ENCODE data around the gene HOXC6.

HOXC6 gene

DNA sequence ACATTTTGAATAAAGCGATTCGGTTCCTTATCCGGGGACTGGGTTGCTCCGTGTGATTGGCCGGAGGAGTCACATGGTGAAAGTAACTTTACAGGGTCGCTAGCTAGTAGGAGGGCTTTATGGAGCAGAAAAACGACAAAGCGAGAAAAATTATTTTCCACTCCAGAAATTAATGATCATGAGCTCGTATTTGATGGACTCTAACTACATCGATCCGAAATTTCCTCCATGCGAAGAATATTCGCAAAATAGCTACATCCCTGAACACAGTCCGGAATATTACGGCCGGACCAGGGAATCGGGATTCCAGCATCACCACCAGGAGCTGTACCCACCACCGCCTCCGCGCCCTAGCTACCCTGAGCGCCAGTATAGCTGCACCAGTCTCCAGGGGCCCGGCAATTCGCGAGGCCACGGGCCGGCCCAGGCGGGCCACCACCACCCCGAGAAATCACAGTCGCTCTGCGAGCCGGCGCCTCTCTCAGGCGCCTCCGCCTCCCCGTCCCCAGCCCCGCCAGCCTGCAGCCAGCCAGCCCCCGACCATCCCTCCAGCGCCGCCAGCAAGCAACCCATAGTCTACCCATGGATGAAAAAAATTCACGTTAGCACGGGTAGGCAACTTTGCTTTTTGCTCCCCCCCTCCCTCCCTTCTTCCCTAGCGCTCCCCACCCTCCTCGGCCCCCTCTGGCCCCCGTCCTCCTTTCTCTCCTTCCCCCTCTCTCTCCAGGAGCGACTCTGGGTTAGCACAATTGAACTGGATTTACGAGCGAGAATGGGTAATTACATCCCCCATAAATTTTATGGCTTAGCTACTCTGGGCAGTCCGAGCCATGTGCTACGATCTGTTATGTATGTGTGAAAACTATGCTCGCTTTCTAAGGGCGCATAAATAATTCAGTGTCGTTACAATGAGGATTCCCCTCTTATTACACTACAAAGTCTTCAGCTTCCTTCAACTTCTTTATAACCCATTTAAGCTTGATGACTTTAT, 25.8 kb downstream of the HOXC6 start, which contains the start of gene HOXC4:
HOXC4 (plus strand) TSS at position 85 of the 991 bp plus-strand sequence; CDS start at position 173, 88 bp downstream.
- peaks cover 2 to 28% (median 23%) of the 10 kb centered on the region in 5 donors for H3K4me1 ChIP-seq (ENCODE audit: control insufficient read depth in 5 of 5, insufficient read depth in 5 of 5, low read length in 5 of 5)
- peaks cover 0 to 25% (median 8%) of the 10 kb centered on the region in 5 donors for H3K27me3 ChIP-seq (ENCODE audit: control insufficient read depth in 5 of 5, insufficient read depth in 4 of 5, low read length in 5 of 5)
- H3K4me3 ChIP-seq (ENCODE audit: low read depth in 1 of 5, low read length in 5 of 5), result peak within 1 kb of the TSS; percentile 29 to 49 (median 42)
- no peaks in the 10 kb centered on the region for H3K36me3 ChIP-seq (ENCODE audit: control insufficient read depth in 5 of 5, insufficient read depth in 5 of 5, low read length in 5 of 5)
- no peak within 1 kb of the TSS for H3K27ac ChIP-seq (ENCODE audit: low read depth, low read length)
- H3K9ac ChIP-seq (ENCODE audit: low read length in 5 of 5), result peak within 1 kb of the TSS in 1 of 5 donors; percentile 2
- H3K9me3 ChIP-seq (ENCODE audit: control insufficient read depth in 5 of 5, low read length in 5 of 5), result no peaks in the 10 kb centered on the region

DNA sequence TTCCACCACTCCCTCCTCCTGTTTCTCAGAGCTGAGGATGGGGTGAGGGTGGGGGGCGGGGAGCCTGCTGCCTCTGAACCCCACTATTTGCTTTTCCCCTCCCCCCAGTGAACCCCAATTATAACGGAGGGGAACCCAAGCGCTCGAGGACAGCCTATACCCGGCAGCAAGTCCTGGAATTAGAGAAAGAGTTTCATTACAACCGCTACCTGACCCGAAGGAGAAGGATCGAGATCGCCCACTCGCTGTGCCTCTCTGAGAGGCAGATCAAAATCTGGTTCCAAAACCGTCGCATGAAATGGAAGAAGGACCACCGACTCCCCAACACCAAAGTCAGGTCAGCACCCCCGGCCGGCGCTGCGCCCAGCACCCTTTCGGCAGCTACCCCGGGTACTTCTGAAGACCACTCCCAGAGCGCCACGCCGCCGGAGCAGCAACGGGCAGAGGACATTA, 26.5 kb downstream of the HOXC6 start:
- Histone ChIP-seq H3K36me3 (ENCODE audit: control insufficient read depth in 5 of 5, insufficient read depth in 5 of 5, low read length in 5 of 5) (no peaks in the 10 kb centered on the region), H3K27ac (ENCODE audit: low read depth, low read length) (no peak overlapping the region), H3K27me3 (ENCODE audit: control insufficient read depth in 5 of 5, insufficient read depth in 4 of 5, low read length in 5 of 5) (peaks cover 0 to 27% (median 8%) of the 10 kb centered on the region in 5 donors), H3K9me3 (ENCODE audit: control insufficient read depth in 5 of 5, low read length in 5 of 5) (no peaks in the 10 kb centered on the region), H3K4me1 (ENCODE audit: control insufficient read depth in 5 of 5, insufficient read depth in 5 of 5, low read length in 5 of 5) (peaks cover 2 to 28% (median 23%) of the 10 kb centered on the region in 5 donors), H3K4me3 (ENCODE audit: low read depth in 1 of 5, low read length in 5 of 5) (no peak overlapping the region), H3K9ac (ENCODE audit: low read length in 5 of 5) (no peak overlapping the region)

DNA sequence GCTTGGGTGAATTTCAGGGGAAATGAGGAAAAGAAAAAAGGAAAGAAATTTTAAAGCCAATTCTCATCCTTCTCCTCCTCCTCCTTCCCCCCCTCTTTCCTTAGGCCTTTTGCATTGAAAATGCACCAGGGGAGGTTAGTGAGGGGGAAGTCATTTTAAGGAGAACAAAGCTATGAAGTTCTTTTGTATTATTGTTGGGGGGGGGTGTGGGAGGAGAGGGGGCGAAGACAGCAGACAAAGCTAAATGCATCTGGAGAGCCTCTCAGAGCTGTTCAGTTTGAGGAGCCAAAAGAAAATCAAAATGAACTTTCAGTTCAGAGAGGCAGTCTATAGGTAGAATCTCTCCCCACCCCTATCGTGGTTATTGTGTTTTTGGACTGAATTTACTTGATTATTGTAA, 27.3 kb downstream of the HOXC6 start:
- H3K36me3 ChIP-seq (ENCODE audit: control insufficient read depth in 5 of 5, insufficient read depth in 5 of 5, low read length in 5 of 5), result no peaks in the 10 kb centered on the region
- peaks cover 2 to 20% (median 19%) of the 10 kb centered on the region in 5 donors for H3K4me1 ChIP-seq (ENCODE audit: control insufficient read depth in 5 of 5, insufficient read depth in 5 of 5, low read length in 5 of 5)
- H3K27ac ChIP-seq (ENCODE audit: low read depth, low read length), result no peak overlapping the region
- H3K9me3 ChIP-seq (ENCODE audit: control insufficient read depth in 5 of 5, low read length in 5 of 5), result no peaks in the 10 kb centered on the region
- peaks cover 0 to 29% (median 12%) of the 10 kb centered on the region in 5 donors for H3K27me3 ChIP-seq (ENCODE audit: control insufficient read depth in 5 of 5, insufficient read depth in 4 of 5, low read length in 5 of 5)
- H3K9ac ChIP-seq (ENCODE audit: low read length in 5 of 5), result no peak overlapping the region
- H3K4me3 ChIP-seq (ENCODE audit: low read depth in 1 of 5, low read length in 5 of 5), result no peak overlapping the region

DNA sequence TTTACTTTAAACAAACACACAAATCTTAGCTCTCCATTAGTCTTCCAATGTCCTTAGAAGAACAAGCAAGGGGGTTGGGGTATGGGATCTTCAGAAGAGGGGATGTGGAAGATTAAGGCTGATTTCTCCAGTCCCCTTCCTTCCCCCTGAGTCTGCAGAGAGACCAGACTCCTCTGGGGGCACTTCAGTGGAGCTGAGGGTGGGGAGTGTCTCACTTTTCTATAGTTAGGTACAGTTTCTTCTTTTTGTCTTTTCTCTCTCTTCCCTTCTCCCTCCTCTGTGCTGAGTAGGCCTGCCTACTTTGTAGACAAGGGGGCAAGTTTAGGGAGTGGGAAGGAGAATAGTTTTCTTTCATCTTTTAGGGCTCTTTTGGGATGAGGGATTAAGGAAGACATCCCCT, 27.9 kb downstream of the HOXC6 start:
- no peak overlapping the region for H3K27ac ChIP-seq (ENCODE audit: low read depth, low read length)
- H3K9ac ChIP-seq (ENCODE audit: low read length in 5 of 5), result no peak overlapping the region
- peaks cover 2 to 20% (median 17%) of the 10 kb centered on the region in 5 donors for H3K4me1 ChIP-seq (ENCODE audit: control insufficient read depth in 5 of 5, insufficient read depth in 5 of 5, low read length in 5 of 5)
- H3K4me3 ChIP-seq (ENCODE audit: low read depth in 1 of 5, low read length in 5 of 5), result no peak overlapping the region
- H3K9me3 ChIP-seq (ENCODE audit: control insufficient read depth in 5 of 5, low read length in 5 of 5), result no peaks in the 10 kb centered on the region
- H3K27me3 ChIP-seq (ENCODE audit: control insufficient read depth in 5 of 5, insufficient read depth in 4 of 5, low read length in 5 of 5), result peaks cover 0 to 26% (median 14%) of the 10 kb centered on the region in 5 donors
- H3K36me3 ChIP-seq (ENCODE audit: control insufficient read depth in 5 of 5, insufficient read depth in 5 of 5, low read length in 5 of 5), result no peaks in the 10 kb centered on the region

DNA sequence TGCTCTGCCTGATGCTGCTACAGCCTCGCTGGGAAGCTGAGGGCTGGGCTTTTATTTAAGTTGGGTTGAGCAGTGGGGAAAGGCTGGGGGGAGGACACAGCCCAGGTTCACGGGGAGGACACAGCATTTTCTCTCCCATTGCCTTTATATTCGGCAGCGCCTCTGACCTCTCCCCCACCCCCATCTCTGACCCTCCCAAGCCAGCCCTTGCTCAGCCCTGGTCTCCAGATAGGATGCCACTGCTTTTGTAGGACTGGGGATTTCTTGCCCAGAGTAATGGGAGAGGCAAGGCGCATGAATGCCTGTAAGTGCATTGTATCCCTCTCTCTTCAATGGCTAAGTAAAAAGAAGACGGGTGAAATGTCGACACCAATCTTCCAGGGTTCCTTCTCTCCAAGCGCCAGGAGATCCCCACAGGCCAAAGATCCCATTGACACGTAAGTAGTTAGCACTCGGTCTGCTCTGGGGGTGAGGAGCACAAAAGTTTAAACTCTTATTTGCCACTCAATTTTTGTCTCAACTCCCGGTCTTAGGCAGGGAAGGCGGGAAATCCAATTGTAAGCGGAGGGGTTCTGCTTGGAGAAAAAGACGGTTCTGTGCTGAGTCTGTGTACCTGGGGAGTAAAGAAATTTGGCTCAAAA, 30.0 kb downstream of the HOXC6 start:
- Histone ChIP-seq H3K4me3 (ENCODE audit: low read depth in 1 of 5, low read length in 5 of 5) (no peak overlapping the region), H3K9me3 (ENCODE audit: control insufficient read depth in 5 of 5, low read length in 5 of 5) (no peaks in the 10 kb centered on the region), H3K36me3 (ENCODE audit: control insufficient read depth in 5 of 5, insufficient read depth in 5 of 5, low read length in 5 of 5) (no peaks in the 10 kb centered on the region), H3K27me3 (ENCODE audit: control insufficient read depth in 5 of 5, insufficient read depth in 4 of 5, low read length in 5 of 5) (peaks cover 0 to 24% (median 12%) of the 10 kb centered on the region in 5 donors), H3K4me1 (ENCODE audit: control insufficient read depth in 5 of 5, insufficient read depth in 5 of 5, low read length in 5 of 5) (peaks cover 0 to 2% (median 1%) of the 10 kb centered on the region in 5 donors), H3K27ac (ENCODE audit: low read depth, low read length) (no peak overlapping the region), H3K9ac (ENCODE audit: low read length in 5 of 5) (no peak overlapping the region)

DNA sequence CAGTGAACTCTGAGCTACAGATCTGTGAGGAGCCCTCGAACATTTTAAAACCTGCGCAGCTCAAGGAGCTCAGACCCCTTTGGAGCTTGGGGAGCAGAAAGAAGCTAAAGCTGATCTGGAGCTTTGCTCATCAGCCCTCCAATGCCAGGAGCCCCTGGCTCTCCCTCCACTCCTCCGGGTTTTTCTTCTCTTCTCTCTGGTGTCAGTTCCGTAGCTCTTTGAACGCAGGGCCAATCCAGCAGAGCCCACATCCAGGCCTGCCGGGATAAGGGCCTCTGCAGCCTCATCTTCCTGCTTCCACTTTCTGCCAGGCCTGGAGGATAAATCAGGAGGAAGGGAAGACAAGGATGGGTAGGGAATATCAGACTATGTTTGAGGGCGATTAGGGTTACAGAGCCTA, 31.4 kb downstream of the HOXC6 start:
- Histone ChIP-seq H3K27me3 (ENCODE audit: control insufficient read depth in 5 of 5, insufficient read depth in 4 of 5, low read length in 5 of 5) (peaks cover 0 to 25% (median 10%) of the 10 kb centered on the region in 5 donors), H3K27ac (ENCODE audit: low read depth, low read length) (no peak overlapping the region), H3K4me1 (ENCODE audit: control insufficient read depth in 5 of 5, insufficient read depth in 5 of 5, low read length in 5 of 5) (no peaks in the 10 kb centered on the region), H3K36me3 (ENCODE audit: control insufficient read depth in 5 of 5, insufficient read depth in 5 of 5, low read length in 5 of 5) (no peaks in the 10 kb centered on the region), H3K9ac (ENCODE audit: low read length in 5 of 5) (no peak overlapping the region), H3K9me3 (ENCODE audit: control insufficient read depth in 5 of 5, low read length in 5 of 5) (no peaks in the 10 kb centered on the region), H3K4me3 (ENCODE audit: low read depth in 1 of 5, low read length in 5 of 5) (no peak overlapping the region)

DNA sequence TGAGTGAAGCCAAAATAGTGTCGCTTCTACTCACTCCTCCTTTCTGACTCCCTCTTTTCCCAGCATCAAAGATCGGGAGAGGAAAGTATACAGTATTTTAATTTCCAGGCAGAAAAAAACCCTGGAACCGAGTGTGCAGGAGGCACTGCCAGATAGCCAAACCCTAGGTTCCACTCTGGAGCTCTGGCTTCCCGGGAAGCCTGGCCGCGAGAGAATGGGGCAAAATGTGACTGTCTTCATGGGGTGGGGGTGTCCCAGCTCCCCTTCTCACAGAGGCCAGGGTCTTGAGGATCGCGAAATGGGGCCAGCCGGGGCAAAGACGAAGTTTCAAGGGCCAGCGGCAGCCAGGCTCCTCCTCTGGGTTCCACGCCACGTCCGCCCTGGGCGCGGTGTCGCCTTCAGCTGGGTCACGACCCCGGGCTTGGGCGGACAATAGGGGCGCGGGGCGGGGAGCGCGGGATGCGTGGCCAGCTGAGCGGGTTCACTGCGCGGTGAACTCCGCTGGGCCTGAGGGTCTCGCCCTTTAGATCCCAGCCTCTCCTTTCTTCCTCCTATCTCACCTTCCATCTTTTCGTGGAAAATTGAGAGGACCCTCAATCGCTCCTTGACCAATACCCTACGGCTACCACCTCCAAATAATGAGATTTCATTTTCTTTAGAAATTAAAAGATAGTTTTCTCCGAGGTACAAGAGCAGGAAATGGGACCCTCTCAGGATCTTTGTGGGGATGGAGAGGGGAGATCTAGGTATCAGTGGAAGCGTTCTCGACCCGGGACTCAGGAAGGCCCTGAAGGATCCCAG, 32.1 kb downstream of the HOXC6 start:
- Histone ChIP-seq H3K9me3 (ENCODE audit: control insufficient read depth in 5 of 5, low read length in 5 of 5) (no peaks in the 10 kb centered on the region), H3K9ac (ENCODE audit: low read length in 5 of 5) (no peak overlapping the region), H3K4me1 (ENCODE audit: control insufficient read depth in 5 of 5, insufficient read depth in 5 of 5, low read length in 5 of 5) (no peaks in the 10 kb centered on the region), H3K27me3 (ENCODE audit: control insufficient read depth in 5 of 5, insufficient read depth in 4 of 5, low read length in 5 of 5) (peaks cover 0 to 23% (median 9%) of the 10 kb centered on the region in 5 donors), H3K36me3 (ENCODE audit: control insufficient read depth in 5 of 5, insufficient read depth in 5 of 5, low read length in 5 of 5) (no peaks in the 10 kb centered on the region), H3K27ac (ENCODE audit: low read depth, low read length) (no peak overlapping the region), H3K4me3 (ENCODE audit: low read depth in 1 of 5, low read length in 5 of 5) (no peak overlapping the region)

DNA sequence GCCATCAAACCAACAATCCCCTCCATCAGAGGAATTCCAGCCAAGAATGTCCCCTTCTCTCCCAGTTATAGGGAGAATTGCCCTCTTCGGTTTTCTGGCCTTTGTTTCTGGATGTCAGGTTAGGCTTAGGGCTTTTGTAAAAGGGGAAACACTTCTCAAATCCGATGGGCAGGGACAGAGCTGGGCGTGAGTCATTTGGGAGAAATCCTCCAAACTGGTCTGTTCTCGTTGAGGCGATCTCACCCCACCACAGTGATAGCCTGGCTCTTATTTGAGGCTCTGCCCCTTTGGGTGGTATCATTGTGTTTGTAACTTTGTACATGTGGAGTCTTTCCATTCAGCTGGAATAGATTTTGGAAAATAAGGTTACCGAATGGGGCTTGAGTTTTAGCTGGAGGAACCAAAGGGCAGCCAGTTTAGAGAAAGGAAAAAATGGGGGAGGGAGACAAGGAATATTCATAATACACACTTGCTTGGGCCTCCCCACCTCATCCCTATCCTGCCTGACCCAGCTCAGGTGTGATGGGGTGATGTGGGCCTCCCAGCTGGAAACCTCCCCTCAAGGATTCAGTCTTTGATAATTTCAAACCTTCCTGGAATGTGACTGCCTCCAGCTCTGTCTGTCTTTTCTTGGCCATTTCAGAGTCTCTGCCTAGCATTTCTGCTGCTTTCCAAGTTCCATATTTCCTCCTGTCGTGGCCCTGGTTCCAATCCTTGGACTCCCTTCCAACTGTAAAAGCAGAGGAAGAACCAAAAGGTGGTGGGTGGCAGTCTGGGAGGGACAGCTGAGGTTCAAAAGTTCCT, 32.9 kb downstream of the HOXC6 start:
- H3K27me3 ChIP-seq (ENCODE audit: control insufficient read depth in 5 of 5, insufficient read depth in 4 of 5, low read length in 5 of 5), result peaks cover 0 to 24% (median 9%) of the 10 kb centered on the region in 5 donors

DNA sequence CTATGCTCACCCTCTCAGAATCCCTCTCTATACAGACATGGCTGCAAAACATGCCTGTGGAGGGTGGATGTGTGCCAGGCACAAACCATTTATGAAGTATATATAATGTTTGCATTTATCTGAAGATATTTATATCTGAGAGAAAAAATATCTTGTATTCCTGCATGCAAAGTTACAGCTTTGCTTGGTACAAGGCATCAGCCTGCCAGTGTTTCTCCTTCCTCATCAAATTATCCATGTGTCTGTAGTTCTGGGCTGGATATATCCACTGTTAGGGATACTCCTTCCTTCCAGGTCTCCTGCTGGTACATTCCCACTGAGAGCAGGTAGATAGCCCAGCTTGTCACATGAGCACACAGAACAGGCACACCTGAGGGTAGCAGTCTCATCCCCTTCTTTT, 37.4 kb downstream of the HOXC6 start:
- Histone ChIP-seq H3K9me3 (ENCODE audit: control insufficient read depth in 5 of 5, low read length in 5 of 5) (no peaks in the 10 kb centered on the region), H3K4me1 (ENCODE audit: control insufficient read depth in 5 of 5, insufficient read depth in 5 of 5, low read length in 5 of 5) (no peaks in the 10 kb centered on the region), H3K4me3 (ENCODE audit: low read depth in 1 of 5, low read length in 5 of 5) (no peak overlapping the region), H3K36me3 (ENCODE audit: control insufficient read depth in 5 of 5, insufficient read depth in 5 of 5, low read length in 5 of 5) (no peaks in the 10 kb centered on the region), H3K9ac (ENCODE audit: low read length in 5 of 5) (no peak overlapping the region), H3K27me3 (ENCODE audit: control insufficient read depth in 5 of 5, insufficient read depth in 4 of 5, low read length in 5 of 5) (peaks cover 0 to 18% (median 4%) of the 10 kb centered on the region in 5 donors), H3K27ac (ENCODE audit: low read depth, low read length) (no peak overlapping the region)

More for the DNA sequence above, 32.9 kb downstream of the HOXC6 start:
- H3K4me1 ChIP-seq (ENCODE audit: control insufficient read depth in 5 of 5, insufficient read depth in 5 of 5, low read length in 5 of 5), result no peaks in the 10 kb centered on the region
- no peaks in the 10 kb centered on the region for H3K9me3 ChIP-seq (ENCODE audit: control insufficient read depth in 5 of 5, low read length in 5 of 5)
- H3K27ac ChIP-seq (ENCODE audit: low read depth, low read length), result no peak overlapping the region
- H3K4me3 ChIP-seq (ENCODE audit: low read depth in 1 of 5, low read length in 5 of 5), result no peak overlapping the region
- no peak overlapping the region for H3K9ac ChIP-seq (ENCODE audit: low read length in 5 of 5)
- H3K36me3 ChIP-seq (ENCODE audit: control insufficient read depth in 5 of 5, insufficient read depth in 5 of 5, low read length in 5 of 5), result no peaks in the 10 kb centered on the region
